OCI-LY7 (cell line): ENCODE results near the gene ADAM12. TPM values are rescaled to one million over a fixed set of nuclear protein-coding genes. Genes with fewer than 3 reads are reported as not detected.

ENCODE experiments used
- BruUV-seq: library from RNA; stranded (reverse); fragments of 400-500 nt; replicated peaks from 2 replicates; lab custom pipeline; 2021; lab: Mats Ljungman, UMichigan
- CTCF ChIA-PET: fragments of 300-600 bp; sonication (Branson Sonifier 250); formaldehyde crosslinking; loops from one replicate; lab custom pipeline; 2022; ENCODE audit warnings: antibody characterized with exemption; ENCODE audit not compliant: unreplicated experiment; lab: Charles Lee
- POLR2A ChIA-PET: fragments of 300-600 bp; sonication (Branson Sonifier 250); formaldehyde crosslinking; loops from one replicate; lab custom pipeline; 2022; ENCODE audit warnings: antibody characterized with exemption; lab: Charles Lee
- DNase-seq: peaks from one replicate; pipeline ENCODE4 v3.0.0-alpha.2; 2015; ENCODE audit warnings: low spot score
- H2AFZ ChIP-seq: fragments of 200-600 bp; sonication (generic), shearing (Covaris generic); 2 replicates; pipeline ENCODE4 v1.6.1; 2014; ENCODE audit warnings: mild to moderate bottlenecking, antibody characterized with exemption, low read length, moderate library complexity
- H3K27ac ChIP-seq: fragments of 200-600 bp; sonication (generic); 2 replicates; pipeline ENCODE4 v1.5.1; 2014; ENCODE audit warnings: mixed run types, low read depth, mild to moderate bottlenecking, moderate library complexity, low read length, inconsistent platforms; ENCODE audit not compliant: poor library complexity, severe bottlenecking
- H3K36me3 ChIP-seq: fragments of 200-600 bp; sonication (generic); 2 replicates; pipeline ENCODE4 v1.6.1; 2014; ENCODE audit warnings: mild to moderate bottlenecking, antibody characterized with exemption, low read length, moderate library complexity, mixed read lengths; ENCODE audit not compliant: insufficient read depth
- H3K4me1 ChIP-seq: fragments of 200-600 bp; sonication (generic); 2 replicates; pipeline ENCODE4 v1.5.1; 2014; ENCODE audit warnings: mild to moderate bottlenecking, low read length; ENCODE audit not compliant: insufficient read depth, poor library complexity, severe bottlenecking
- H3K4me2 ChIP-seq: fragments of 200-600 bp; sonication (generic); 2 replicates; pipeline ENCODE4 v1.6.1; 2014; ENCODE audit warnings: mild to moderate bottlenecking, low read length
- H3K4me3 ChIP-seq: fragments of 200-600 bp; sonication (generic); 2 replicates; pipeline ENCODE4 v1.5.1; 2014; ENCODE audit warnings: mild to moderate bottlenecking, low read depth, low read length; ENCODE audit not compliant: poor library complexity, severe bottlenecking
- H3K79me2 ChIP-seq: fragments of 200-600 bp; sonication (generic); 2 replicates; pipeline ENCODE4 v1.6.1; 2016; ENCODE audit warnings: low read depth, mild to moderate bottlenecking, low read length, moderate library complexity, mixed read lengths; ENCODE audit not compliant: insufficient read depth
- H3K9me2 ChIP-seq: fragments of 200-600 bp; sonication (generic); 2 replicates; pipeline ENCODE4 v1.6.1; 2016; ENCODE audit warnings: mild to moderate bottlenecking, low read length, mixed read lengths; ENCODE audit not compliant: insufficient read depth
- H3K9me3 ChIP-seq: fragments of 200-600 bp; sonication (generic); 2 replicates; pipeline ENCODE4 v1.6.1; 2014; ENCODE audit warnings: mild to moderate bottlenecking, mixed run types, low read length, mixed read lengths
- H4K20me1 ChIP-seq: fragments of 200-600 bp; sonication (generic); 2 replicates; pipeline ENCODE4 v1.6.1; 2014; ENCODE audit warnings: mild to moderate bottlenecking, antibody characterized with exemption, low read length, moderate library complexity, mixed read lengths; ENCODE audit not compliant: insufficient read depth
- EZH2phosphoT487 ChIP-seq: fragments of 200-600 bp; sonication (generic); IDR thresholded peaks from 2 replicates; pipeline ENCODE4 v1.6.1; 2018; ENCODE audit warnings: low read depth, borderline replicate concordance, mild to moderate bottlenecking, mixed run types, antibody characterized with exemption, low read length, moderate library complexity, mixed read lengths
- intact Hi-C: fragments of 100-400 bp; cut with micrococcal nuclease; formaldehyde crosslinking; loops from one replicate; pipeline ENCODE4 v1.10.0; 2022; ENCODE audit not compliant: unreplicated experiment
- total RNA-seq, 2 experiments: library from RNA; depleted of rRNA in 1 of 2; stranded (reverse); fragments of >200 nt in 1 of 2; shearing (Covaris generic) in 1 of 2; gene quantifications; 2 replicates each; pipeline ENCODE4 v1.2.3, GENCODE V29; 2014 to 2022
- TF ChIP-seq, protein P1 (sequence below): fragments of 200-600 bp; sonication (generic); conservative IDR thresholded peaks from 2 replicates; pipeline ENCODE4 v1.5.1; 2014; ENCODE audit warnings: mild to moderate bottlenecking, antibody characterized with exemption, low read length, moderate library complexity, mixed read lengths

The ADAM12 gene
- total RNA-seq, 2 experiments from 2014 or later: 0.06 TPM; not detected in 1

DNA sequence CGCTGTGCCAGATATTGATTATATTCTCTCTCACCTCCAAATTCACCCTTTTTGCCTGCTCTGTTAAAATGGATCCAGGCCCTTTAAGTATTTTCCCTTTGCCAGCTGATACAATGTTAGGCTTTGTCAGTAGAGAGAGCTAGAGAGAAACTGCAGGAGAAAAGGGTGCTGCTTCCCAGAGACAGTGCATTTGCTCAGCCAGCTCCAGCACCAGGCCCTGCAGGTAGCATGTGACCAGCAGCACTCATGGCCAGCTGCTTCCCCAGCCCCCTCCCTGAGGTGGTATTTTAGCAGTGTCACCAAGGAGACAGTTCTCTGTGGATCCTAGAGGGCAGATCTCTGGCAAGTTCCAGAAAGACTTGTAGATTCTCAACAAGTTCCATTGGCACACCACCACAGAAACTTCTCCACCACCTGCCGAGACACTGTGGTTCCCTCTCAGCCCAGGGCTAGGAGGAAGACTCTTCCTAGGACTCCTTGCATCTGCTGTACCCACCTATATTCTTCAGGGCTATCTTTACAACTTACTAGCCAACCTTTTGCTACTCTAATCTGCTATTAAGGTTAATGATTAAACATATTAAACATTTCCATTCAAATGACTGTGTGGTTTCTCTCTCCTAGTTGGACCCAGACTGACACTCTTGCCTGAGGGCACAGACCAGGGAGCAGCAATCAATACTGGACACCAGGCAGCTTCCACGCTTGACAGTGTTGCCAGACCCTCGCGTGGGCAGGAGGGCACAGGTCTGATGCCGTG, 35.6 kb upstream of the ADAM12 start:
- Histone ChIP-seq H4K20me1 (no peaks in the 10 kb centered on the region), H3K4me2 (no peak overlapping the region), H3K9me3 (no peaks in the 10 kb centered on the region), H2AFZ (no peak overlapping the region), H3K27ac (no peak overlapping the region), H3K36me3 (no peaks in the 10 kb centered on the region), H3K79me2 (no peaks in the 10 kb centered on the region), H3K4me3 (no peak overlapping the region), H3K9me2 (no peaks in the 10 kb centered on the region), H3K4me1 (no peaks in the 10 kb centered on the region)
- CTCF ChIA-PET: no interaction called here
- no TSS peak for BruUV-seq
- TF ChIP-seq, protein P1, sequence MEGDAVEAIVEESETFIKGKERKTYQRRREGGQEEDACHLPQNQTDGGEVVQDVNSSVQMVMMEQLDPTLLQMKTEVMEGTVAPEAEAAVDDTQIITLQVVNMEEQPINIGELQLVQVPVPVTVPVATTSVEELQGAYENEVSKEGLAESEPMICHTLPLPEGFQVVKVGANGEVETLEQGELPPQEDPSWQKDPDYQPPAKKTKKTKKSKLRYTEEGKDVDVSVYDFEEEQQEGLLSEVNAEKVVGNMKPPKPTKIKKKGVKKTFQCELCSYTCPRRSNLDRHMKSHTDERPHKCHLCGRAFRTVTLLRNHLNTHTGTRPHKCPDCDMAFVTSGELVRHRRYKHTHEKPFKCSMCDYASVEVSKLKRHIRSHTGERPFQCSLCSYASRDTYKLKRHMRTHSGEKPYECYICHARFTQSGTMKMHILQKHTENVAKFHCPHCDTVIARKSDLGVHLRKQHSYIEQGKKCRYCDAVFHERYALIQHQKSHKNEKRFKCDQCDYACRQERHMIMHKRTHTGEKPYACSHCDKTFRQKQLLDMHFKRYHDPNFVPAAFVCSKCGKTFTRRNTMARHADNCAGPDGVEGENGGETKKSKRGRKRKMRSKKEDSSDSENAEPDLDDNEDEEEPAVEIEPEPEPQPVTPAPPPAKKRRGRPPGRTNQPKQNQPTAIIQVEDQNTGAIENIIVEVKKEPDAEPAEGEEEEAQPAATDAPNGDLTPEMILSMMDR: no peak
- TF ChIP-seq EZH2phosphoT487: no peak
- POLR2A ChIA-PET: no interaction called here
- intact Hi-C loops: no loop called here
- no peak for DNase-seq

DNA sequence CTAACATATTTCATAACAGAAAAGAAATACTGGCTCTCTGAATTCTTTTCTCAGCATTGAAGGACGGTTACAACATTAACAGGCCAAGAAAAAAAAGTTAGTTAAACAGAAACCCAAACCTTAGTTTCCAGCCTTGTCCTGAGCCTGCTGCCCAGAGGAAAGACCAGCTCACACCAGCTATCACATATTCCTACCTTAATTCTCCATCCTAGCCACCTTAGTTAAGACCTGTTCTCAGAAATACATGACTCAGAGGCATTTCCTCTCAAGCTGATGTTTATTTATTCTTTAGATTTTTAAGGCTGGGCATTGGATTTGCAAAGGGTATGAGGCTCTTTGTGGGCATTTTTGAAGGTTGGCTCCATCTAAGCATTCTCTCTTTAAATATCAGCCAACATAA, 34.3 kb upstream of the ADAM12 start:
- no peaks in the 10 kb centered on the region for H3K36me3 ChIP-seq
- no TSS peak for BruUV-seq

More for the DNA sequence above, 34.3 kb upstream of the ADAM12 start:
- Histone ChIP-seq H3K4me2 (no peak overlapping the region), H3K27ac (no peak overlapping the region), H3K9me2 (no peaks in the 10 kb centered on the region), H2AFZ (no peak overlapping the region), H4K20me1 (no peaks in the 10 kb centered on the region), H3K79me2 (no peaks in the 10 kb centered on the region), H3K4me1 (no peaks in the 10 kb centered on the region), H3K9me3 (no peaks in the 10 kb centered on the region), H3K4me3 (no peak overlapping the region)
- no peak for TF ChIP-seq EZH2phosphoT487
- TF ChIP-seq, protein P1: no peak
- ChIA-PET CTCF (no interaction called here), POLR2A (interaction anchor here (0.6 kb wide), 2 partner anchors 29 to 1184 kb away, joined by 3 read pairs; no protein-coding TSS in a partner anchor)
- intact Hi-C loops: no loop called here
- DNase-seq: no peak
